HG03558 (cell line): ENCODE results near the gene STRA8.

Source experiments
- ATAC-seq: cut with Tn5 transposase; IDR thresholded peaks from one replicate; pipeline ENCODE4 v1.9.1; 2021; ENCODE audit warnings: moderate number of reproducible peaks; ENCODE audit not compliant: unreplicated experiment; ENCODE audit errors: extremely low read depth

Gene STRA8

DNA sequence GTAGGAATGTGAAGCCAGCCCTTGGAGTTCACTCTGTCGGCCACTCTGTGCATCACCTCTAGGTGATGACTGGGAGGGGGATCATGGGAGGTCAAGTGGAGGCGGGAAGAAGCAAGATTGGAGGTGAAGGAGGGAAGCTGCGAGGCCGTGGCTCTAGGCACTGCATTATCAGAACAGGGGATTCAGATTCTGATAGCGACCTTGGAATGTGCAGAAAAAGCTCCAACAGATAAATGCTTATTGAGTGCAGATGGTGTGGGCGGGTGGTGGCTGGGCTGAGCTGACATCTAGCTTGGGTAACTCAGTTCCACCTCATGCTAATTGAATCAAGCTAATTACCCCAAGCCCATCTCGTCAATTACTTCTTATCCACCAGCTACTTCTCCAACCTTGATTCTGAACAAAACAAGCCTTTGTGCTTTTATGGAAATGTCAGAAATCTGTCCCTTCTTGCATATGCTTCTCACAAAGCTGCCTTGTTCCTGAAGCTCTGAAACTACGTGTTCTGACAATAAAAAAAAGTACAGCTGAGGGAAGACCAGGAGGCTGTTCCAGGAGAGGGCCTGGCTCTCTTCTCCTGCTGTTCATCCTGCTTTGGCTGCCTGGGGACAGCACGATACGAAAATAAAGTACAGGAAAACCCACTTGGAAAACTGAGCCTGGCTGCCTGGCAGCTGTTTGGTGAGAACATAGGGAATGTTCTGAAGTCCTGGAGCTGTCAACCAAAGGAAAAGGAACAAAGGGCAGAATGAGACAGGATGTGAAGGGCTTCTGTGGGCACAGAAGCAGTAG, 27.5 kb downstream of the STRA8 start:
- ATAC-seq: no peak

DNA sequence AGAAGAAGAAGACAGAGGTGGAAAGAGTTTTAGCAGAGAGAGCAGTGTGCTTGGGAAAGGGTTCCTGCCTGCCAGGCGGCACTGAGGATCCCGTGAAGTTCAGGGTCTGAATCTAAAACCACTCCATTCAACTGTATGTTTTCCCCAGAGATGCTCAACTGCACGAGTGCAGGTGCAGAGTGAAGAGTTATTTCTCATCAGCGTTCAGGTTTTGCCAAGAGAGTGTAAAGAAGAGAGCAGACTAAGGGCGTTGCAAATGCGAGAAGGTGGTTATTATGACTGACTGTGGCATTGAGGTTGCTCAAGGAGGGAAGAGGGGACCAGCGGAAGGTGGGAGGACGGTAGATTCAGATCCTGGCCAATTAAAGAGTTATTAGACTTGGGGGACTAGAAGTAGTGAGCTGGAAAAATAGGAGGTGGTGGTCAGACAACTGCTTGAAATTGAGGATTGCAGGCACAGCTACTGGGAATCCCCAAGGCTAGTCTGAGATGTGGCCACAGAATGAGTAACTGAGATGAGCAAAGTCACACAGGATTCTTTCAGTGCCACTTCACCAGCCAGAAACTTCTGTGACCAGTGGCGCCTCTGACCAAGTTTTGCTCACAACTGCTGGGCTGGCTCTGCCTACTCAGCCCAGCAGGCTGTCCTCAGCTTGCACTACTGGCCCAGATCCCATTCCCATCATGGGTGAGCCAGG, 29.1 kb downstream of the STRA8 start:
- no peak for ATAC-seq

DNA sequence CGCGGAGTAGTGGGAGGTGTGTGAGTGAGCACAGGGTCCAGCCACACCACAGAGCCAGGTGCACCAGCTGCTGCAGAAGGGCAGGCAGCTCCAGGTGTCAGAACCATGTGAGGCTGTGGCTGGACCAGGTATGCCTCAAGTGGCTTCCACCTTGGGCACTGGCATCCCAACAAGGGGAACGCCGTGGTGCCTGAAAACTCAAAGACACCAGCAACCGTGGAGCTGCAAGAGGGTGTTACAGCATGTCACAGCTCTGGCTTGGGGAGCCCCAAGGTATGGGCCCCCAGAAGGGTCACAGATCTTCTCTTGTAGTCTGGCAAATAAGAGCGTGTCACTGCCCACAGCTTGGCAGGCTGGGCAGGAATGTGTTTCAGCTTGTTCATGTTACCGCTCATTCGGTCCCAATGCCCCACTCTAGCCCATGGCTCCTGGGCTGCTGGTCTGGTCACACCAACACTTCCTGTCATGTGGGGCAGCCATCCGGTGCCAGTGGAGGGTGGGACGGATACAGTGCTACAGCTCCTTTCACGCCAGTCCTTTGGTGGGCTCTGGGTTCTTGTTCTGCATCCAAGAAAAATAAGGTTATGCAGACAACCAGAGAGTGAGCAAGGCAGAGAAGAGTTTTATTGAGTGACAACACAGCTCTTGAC, 29.8 kb downstream of the STRA8 start:
- ATAC-seq: no peak

DNA sequence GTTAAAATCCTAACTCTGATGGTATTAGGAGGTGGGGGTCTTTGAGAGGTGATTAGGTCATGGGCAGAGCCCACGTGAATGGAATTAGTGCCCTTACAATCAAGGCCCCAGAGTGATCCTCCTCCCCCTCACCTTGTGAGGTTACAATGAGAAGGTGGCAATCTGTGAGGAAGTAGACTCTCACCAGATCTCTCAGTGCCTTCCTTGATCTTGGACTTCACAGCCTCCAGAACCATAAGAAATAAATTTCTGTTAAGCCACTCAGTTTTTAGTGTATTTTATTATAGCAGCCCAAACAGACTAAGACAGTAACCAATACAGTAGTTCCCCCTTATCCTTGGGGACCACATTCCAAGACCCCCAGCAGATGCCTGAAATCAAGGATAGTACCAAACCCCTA, 32.0 kb downstream of the STRA8 start:
- ATAC-seq: no peak

DNA sequence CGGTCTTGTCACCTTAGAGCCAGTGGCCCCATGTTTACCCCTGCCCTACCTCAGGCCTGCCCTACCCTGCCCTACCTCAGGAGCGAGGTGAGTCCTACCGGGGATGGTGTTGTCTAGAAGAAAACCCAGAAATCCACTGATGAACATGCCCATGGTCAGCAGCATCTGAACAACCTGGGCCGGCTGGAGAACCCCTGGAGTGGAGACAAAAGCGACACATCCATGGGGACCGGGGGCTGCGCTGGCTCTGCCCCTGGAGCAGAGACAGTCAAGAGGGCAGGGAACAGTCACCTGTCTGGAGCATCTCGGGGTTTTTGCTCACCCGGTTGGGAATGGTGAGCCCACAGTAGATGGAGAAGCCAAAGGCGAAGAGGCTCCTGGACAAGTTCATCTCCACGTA, 36.3 kb downstream of the STRA8 start:
- ATAC-seq: no peak

DNA sequence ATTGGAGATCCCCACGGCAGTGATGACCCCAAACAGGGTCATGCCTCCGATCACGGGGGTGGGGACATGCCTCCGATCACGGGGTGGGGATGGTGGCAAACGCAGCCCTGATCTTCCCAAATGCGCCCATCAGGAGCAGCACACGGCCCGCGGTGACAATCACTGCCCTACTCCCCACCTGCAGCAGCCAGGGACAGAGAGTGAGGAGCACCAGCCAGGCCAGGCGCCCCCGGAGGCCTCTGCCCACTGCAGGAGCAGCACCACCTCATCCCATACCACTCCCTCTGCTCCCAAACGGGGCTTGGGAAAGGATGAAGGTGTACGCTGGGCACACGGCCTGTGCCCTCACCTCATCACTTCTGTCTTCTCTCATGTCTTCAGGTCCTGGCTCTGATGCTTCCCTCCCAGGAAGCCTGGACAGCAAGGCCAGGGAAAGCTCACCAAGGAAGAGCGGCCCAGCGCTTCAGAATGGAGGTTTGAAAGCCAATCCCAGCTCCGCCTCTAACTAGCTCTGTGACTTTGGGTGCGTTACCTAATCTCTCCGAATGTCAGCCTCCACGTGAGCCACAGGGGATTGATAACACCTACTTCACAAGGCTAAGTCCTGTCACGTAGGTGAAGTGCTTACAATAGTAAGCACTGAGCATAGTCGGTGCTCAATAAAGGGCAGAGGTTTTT, 37.1 kb downstream of the STRA8 start:
- ATAC-seq: no peak

DNA sequence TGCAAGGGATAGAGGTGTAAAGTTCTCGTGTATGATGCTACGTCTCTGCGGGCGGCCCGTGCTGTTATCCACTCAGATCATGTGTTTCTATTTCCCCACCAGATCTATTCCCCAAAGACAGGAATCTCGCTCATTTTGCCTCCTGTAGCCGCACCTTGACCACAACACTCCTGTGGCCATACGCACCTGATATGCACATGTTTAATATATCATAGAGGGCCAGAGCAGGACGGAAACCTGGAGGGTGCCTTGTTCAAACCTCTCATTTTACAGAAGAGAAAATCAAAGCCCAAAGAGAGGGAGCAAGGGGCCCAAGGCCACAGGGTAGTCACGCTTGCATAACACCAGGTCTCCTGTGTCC, 37.6 kb downstream of the STRA8 start:
- ATAC-seq: no peak

DNA sequence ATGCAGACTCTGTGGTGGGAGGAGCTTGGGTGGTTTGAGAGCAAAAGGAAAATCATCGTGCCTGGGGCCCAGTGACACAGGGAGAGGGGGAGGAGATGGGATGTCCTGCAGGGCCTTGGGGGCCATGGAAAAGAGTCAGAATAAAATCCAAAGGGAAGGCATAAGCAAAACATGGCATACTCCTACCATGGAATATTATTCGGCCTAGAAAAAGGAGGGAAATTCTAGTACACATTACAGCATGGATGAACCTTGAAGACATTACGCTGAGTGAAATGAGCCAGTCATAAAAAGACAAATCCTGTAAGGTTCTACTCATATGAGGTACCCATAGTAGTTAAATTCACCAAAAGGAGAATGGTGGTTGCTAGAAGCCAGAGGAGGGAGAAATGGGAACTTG, 38.7 kb downstream of the STRA8 start:
- ATAC-seq: no peak

DNA sequence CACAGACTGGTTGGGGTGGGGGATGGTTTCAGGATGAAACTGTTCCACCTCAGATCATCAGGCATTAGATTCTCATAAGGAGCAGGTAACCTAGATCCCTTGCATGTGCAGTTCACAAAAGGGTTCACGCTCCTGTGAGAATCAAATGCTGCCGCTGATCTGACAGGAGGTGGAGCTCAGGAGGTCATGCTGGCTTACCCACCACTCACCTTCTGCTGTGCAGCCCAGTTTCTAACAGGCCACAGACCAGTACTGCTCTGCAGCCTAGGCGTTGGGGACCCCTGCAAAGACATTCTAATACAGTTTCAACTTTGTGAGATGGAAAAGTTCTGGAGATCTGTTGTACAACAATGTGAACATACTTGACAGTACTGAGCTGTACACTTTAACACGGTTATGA, 39.9 kb downstream of the STRA8 start:
- no peak for ATAC-seq

DNA sequence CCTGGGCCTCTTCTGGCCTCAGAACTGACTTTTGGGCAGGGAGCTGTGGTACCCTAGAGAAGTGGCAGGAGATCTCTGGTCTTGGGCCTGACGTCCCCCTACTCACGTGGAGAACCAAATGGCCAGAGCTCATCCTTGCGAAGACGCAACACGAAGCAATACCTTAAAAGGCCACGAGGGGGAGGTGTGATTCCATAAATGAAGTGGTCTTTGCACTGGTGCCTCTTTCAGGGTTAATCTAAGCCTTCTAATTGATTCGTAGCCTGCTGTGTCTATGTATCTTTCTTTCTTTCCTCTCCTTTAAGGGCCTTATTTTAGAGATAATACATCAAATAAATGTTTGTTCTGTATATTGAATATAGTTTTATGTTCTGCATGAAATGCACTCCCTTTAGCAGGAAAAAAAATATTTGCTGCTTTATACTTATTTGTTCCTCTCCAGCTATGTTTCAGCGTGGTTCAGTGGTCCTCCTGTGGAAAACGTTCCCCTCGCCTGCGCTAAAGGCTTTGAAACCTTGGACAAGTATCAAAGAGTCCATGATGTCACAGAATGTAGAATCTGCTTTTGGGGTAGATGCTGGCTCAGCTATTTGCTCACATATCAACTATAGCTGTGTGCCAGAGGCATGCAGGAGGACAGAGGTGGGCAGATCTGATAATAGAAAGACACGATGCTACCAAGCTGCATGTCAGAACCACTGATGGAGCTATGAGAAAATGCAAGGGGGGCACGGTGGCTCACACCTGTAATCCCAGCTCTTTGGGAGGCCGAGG, 41.0 kb downstream of the STRA8 start:
- peak; percentile 52 for ATAC-seq

DNA sequence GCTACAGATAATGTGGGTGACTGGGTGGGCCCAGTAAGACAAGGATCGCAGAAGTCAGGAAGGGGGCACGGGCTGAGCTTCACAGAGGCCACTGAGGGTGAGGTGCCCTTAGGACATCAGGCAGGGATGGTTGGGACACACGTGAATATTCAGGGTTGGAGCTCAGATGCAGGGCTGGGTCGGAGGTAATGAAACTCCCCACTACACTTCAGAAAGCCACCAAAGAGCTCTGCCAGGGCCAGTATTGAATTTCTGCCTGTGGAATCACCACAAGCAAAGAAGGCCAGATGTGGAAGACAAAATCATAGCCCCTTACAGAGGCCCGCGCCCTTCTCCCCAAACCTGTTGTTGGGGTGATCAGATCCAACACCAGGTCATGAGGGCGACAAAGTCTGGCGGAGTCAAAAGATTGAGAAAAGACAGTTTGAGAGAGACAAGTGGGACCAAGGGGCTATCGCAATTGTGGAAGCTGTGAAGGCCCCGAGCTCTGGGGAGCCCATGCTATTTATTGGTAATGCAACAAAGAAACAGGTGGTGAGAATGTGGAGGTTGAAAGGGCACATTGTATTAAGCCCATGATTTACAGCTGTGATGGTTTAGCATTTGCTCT, 42.4 kb downstream of the STRA8 start:
- ATAC-seq: no peak

DNA sequence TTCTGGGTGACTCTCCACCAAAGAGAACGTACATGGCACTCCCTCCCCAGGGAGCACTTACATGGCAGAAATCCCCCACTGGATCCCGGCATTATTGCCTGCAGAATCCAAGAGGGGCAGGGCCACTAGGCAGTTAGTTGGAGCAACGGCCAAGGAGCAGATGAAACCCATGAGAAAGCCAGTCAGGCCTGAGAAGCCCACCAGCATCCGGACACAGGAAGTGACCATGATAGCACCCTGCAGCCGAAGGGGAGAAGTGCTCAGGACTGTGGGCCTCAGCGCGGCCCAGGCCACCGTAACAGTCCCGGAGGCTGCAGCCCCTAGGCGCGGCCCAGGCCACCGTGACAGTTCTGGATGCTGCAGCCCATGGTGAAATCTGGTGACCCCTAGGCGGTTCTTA, 43.5 kb downstream of the STRA8 start:
- ATAC-seq: no peak

DNA sequence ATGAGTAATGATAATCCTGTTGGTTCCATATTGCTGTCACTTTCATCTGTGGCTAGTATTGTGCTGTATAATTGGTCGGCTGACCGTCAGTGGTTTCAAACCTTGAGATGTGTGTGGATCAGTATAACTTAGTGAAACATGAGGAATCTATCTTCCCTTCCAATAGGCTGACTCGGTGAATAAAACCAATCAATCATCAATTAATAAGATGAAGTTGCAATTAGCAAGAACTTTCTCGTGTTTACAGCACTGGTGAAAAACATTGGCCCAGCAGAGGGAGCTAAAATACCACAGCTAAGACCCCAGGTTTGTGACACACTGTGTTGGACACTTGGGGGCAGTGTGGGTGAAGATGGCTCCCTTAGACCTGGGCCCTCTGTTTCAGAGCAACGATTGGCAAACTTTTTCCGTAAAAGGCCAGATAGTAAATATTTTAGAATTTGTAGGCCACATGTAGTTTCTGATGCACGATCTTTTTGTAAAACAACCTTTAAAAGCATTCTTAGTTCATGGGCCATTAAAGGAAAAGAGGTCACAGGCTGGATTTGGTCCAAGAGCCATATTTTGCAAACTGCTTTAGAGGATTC, 47.8 kb downstream of the STRA8 start:
- ATAC-seq: no peak

DNA sequence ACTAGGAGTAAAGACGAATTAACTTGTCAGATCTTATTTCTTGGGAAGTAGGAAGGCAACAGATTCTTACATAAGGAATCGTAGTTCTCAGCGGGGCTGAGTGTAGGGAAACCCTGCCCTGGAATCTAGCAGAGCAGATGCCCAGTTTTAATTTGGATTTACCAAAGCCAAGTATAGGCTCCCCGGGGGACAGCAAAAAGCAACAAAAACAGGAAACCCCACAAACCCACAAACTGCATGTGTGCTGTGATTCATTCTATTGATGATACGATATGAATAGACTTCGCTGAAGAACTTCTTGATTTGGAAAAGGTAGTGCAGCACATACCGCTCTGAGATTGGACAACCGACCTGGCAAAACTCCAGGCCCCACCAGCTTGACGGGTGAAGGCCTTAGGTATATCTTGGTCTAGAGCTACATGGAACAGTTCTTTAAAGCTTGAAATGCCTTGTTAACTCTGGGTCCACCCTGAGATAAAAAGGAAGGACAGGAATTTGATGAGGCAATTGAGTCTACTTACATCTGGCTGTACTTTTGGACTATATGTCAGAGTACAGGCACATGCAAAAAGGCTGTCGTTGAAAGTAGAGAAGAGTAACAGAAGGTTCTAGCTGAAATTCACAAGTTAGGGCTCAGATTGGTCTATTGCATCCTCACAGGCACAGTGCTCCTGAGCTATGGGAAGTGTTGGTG, 49.1 kb downstream of the STRA8 start:
- ATAC-seq: no peak

DNA sequence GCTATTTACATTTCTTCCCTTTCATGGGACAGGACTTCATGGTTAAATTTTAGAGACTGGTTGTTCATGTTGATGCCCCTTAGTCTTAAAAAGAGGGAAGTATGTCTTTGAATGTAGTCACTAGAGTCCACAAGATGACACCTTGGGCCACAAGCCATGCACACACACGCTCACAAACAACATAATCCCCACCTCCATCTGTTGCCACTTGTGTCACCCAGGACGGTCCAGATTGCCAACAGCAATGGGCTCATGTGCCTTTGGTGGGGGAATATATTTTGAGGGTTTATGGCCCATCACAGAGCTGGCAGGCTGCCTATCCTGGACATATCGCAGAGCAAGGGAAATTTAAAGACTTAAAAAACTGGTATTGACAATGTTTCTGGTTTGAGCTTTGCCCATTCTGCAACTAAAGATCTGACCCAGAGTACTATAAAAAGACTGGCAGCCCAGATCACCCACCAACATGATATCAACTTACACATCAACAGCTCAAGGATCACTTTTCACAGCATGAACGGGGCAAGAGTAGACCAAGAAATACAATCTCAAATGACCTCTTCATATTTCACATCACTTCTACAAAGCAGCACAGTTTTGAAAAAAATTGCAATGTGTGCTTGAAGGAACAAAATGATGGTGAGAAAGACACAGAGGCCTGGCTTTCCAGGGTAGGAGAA, 50.5 kb downstream of the STRA8 start:
- ATAC-seq: no peak

DNA sequence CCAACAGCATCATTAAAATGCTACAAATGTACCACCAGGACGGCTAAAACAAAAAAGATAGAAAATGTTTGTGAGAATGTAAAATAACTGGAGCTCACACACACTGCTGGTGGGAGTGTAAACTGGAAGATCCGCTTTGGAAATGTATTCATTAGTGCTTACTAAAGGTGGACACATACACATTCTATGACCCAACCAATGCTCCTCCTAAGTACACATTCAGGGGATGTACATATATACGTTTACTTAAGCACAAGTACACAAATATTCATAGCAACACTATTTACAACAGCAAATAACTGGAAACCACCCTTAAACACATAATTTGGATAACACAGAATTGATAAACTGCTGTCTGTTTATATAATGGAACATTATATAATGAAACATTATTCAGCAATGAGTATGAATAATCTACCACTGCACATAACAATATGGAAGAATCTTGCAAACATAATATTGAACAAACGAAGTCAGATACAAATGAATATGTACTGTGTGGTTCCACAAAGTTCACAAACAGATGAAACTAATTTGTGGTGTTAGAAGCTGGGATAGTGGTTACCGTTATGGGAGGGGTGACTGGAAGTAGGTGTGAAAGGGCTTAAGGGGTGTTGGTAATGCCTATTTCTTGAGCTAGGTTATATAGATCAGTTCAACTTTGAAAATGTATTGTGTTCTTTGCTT, 52.1 kb downstream of the STRA8 start:
- ATAC-seq: no peak

DNA sequence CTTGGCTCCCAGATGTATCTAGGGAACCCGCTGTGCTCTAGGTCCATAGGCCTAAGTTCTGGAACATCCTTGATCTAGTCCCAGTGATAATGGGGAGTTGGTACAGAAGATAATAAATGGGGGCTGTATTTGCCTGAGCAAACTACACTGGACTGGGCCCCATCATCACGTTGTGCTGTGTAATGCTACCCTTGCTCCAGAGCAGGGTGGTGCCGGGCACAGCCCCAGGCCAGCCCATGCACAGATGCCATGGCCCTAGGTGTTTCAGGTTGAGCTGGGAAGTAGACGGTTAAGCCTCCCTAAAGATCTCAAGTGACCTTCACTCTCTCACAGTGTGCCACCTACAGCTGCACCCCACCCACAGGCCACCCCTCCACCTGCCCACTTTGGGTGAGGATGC, 53.2 kb downstream of the STRA8 start:
- ATAC-seq: no peak

DNA sequence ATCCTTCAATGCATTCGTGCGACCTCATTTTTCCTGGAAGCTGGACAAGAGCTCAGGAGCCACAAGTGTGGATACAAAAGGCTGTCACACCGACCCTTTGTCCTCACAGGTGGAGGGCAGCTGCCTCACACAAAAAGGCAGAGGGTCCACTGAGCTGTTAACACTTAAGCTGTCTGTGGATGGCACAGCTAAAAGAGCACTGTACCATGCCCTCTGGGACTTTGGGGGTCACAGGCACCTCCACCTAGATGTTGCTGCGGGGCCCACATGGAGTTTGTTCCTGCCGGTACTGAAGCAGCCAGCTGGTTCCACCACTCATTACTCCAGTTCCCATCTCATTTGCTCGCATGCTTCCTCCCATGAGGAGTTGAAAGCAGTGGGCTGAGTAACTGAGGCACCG, 57.0 kb downstream of the STRA8 start:
- ATAC-seq: no peak
